GM21367 (cell line): ENCODE data around the gene C1orf50.
"Not testable (repeated sequence)": the region's sequence is repeated elsewhere in the genome, so short reads cannot be mapped to it uniquely, and the experiment has no call there.

ENCODE experiments used
- ATAC-seq: cut with Tn5 transposase; IDR thresholded peaks from one replicate; pipeline ENCODE4 v1.9.1; 2021; ENCODE audit not compliant: unreplicated experiment

The C1orf50 gene

GRCh38 chr1:42739753-42740700 lies 27.0 kb upstream of the C1orf50 start, which contains the start of gene CLDN19:
Gene CLDN19, minus strand, starts transcription at chr1:42740236. Its CDS starts 173 bp downstream, at chr1:42740063.
- ATAC-seq = no peak

- ATAC-seq = no peak
Measured at GRCh38 chr1:42740851-42741580, 26.0 kb upstream of the C1orf50 start.

- no peak for ATAC-seq
Measured at GRCh38 chr1:42741706-42742105, 25.3 kb upstream of the C1orf50 start.

GRCh38 chr1:42742141-42742540 lies 24.9 kb upstream of the C1orf50 start:
- no peak for ATAC-seq

GRCh38 chr1:42742617-42743316 lies 24.3 kb upstream of the C1orf50 start:
- no peak for ATAC-seq

GRCh38 chr1:42743317-42744147 lies 23.5 kb upstream of the C1orf50 start:
- no peak for ATAC-seq

GRCh38 chr1:42744148-42744413 lies 23.0 kb upstream of the C1orf50 start:
- no peak for ATAC-seq

GRCh38 chr1:42745851-42746250 lies 21.2 kb upstream of the C1orf50 start:
- ATAC-seq = no peak

GRCh38 chr1:42746436-42747105 lies 20.5 kb upstream of the C1orf50 start:
- no peak for ATAC-seq

GRCh38 chr1:42747125-42747524 lies 19.9 kb upstream of the C1orf50 start:
- ATAC-seq = no peak

- ATAC-seq = no peak
Measured at GRCh38 chr1:42748021-42748420, 19.0 kb upstream of the C1orf50 start.

GRCh38 chr1:42748461-42749410 lies 18.3 kb upstream of the C1orf50 start:
- no peak for ATAC-seq

- ATAC-seq = no peak
Measured at GRCh38 chr1:42750041-42750440, 17.0 kb upstream of the C1orf50 start.

GRCh38 chr1:42751511-42752070 lies 15.5 kb upstream of the C1orf50 start:
- ATAC-seq = not testable (repeated sequence)

GRCh38 chr1:42752284-42752683 lies 14.8 kb upstream of the C1orf50 start:
- no peak for ATAC-seq

- no peak for ATAC-seq
Measured at GRCh38 chr1:42753070-42753469, 14.0 kb upstream of the C1orf50 start.

- no peak for ATAC-seq
Measured at GRCh38 chr1:42756956-42757891, 9.8 kb upstream of the C1orf50 start.

GRCh38 chr1:42757892-42758275 lies 9.2 kb upstream of the C1orf50 start:
- ATAC-seq = no peak
